ENCODE data around the gene F10. TPM values are rescaled to one million over a fixed set of nuclear protein-coding genes. Genes with fewer than 3 reads are reported as not detected.

Gene F10
- total and polyA plus RNA-seq, 2 experiments from 2014 or later, result 143 to 148 TPM

GRCh38 chr13:113115363-113116205 lies 7.0 kb upstream of the F10 start:
- Histone ChIP-seq H4K20me1 (ENCODE audit: insufficient read depth, poor library complexity, severe bottlenecking) (no peaks in the 10 kb centered on the region), H3K9me2 (replicated peaks; ENCODE audit: insufficient read depth) (no peaks in the 10 kb centered on the region), H3K4me3 (no peak overlapping the region), H3K27ac (no peak overlapping the region), H2AFZ (no peak overlapping the region), H3K9me3 (ENCODE audit: low read depth) (no peaks in the 10 kb centered on the region), H3K27me3 (peaks cover 2% of the 10 kb centered on the region), H3K36me3 (replicated peaks; ENCODE audit: insufficient read depth, low read depth) (no peaks in the 10 kb centered on the region), H3K4me2 (no peak overlapping the region), H3K4me1 (ENCODE audit: insufficient read depth) (no peaks in the 10 kb centered on the region), H3K79me2 (no peaks in the 10 kb centered on the region)
- TF ChIP-seq CTCF (IDR thresholded peaks at IDR 0.05; ENCODE audit: poor library complexity), result no peak
- no peak for TF ChIP-seq EZH2phosphoT487 (IDR thresholded peaks at IDR 0.05; ENCODE audit: low read depth, severe bottlenecking, unreplicated experiment)
- no peak for TF ChIP-seq EZH2 (IDR thresholded peaks at IDR 0.05; ENCODE audit: borderline replicate concordance)
- WGBS (ENCODE audit: low lambda C conversion rate, missing lambda C conversion rate), result 94% methylated on average over 20 of the region's 21 CpGs
- no peak for DNase-seq (ENCODE audit: low spot score)

GRCh38 chr13:113116206-113116800 lies 6.3 kb upstream of the F10 start:
- DNase-seq (ENCODE audit: low spot score), result no peak
- Histone ChIP-seq H3K36me3 (replicated peaks; ENCODE audit: insufficient read depth, low read depth) (no peaks in the 10 kb centered on the region), H3K4me2 (no peak overlapping the region), H3K4me3 (no peak overlapping the region), H3K4me1 (ENCODE audit: insufficient read depth) (no peaks in the 10 kb centered on the region), H3K9me2 (replicated peaks; ENCODE audit: insufficient read depth) (no peaks in the 10 kb centered on the region), H3K27ac (no peak overlapping the region), H3K9me3 (ENCODE audit: low read depth) (no peaks in the 10 kb centered on the region), H2AFZ (no peak overlapping the region), H3K79me2 (no peaks in the 10 kb centered on the region), H4K20me1 (ENCODE audit: insufficient read depth, poor library complexity, severe bottlenecking) (no peaks in the 10 kb centered on the region), H3K27me3 (no peaks in the 10 kb centered on the region)
- WGBS (ENCODE audit: low lambda C conversion rate, missing lambda C conversion rate), result 90% methylated on average over 10 of the region's 10 CpGs
- TF ChIP-seq CTCF (IDR thresholded peaks at IDR 0.05; ENCODE audit: poor library complexity), result no peak
- TF ChIP-seq EZH2phosphoT487 (IDR thresholded peaks at IDR 0.05; ENCODE audit: low read depth, severe bottlenecking, unreplicated experiment), result no peak
- no peak for TF ChIP-seq EZH2 (IDR thresholded peaks at IDR 0.05; ENCODE audit: borderline replicate concordance)

GRCh38 chr13:113116871-113117271 lies 5.7 kb upstream of the F10 start:
- Histone ChIP-seq H3K4me2 (no peak overlapping the region), H3K9me3 (ENCODE audit: low read depth) (no peaks in the 10 kb centered on the region), H3K4me1 (ENCODE audit: insufficient read depth) (peaks cover 3% of the 10 kb centered on the region), H3K4me3 (no peak overlapping the region), H3K9me2 (replicated peaks; ENCODE audit: insufficient read depth) (no peaks in the 10 kb centered on the region), H3K27me3 (no peaks in the 10 kb centered on the region), H4K20me1 (ENCODE audit: insufficient read depth, poor library complexity, severe bottlenecking) (no peaks in the 10 kb centered on the region), H3K27ac (no peak overlapping the region), H2AFZ (no peak overlapping the region), H3K36me3 (replicated peaks; ENCODE audit: insufficient read depth, low read depth) (no peaks in the 10 kb centered on the region), H3K79me2 (no peaks in the 10 kb centered on the region)
- 88% methylated on average over 10 of the region's 10 CpGs for WGBS (ENCODE audit: low lambda C conversion rate, missing lambda C conversion rate)
- DNase-seq (ENCODE audit: low spot score), result no peak
- TF ChIP-seq CTCF (IDR thresholded peaks at IDR 0.05; ENCODE audit: poor library complexity) (no peak), EZH2 (IDR thresholded peaks at IDR 0.05; ENCODE audit: borderline replicate concordance) (no peak), EZH2phosphoT487 (IDR thresholded peaks at IDR 0.05; ENCODE audit: low read depth, severe bottlenecking, unreplicated experiment) (no peak)
